DMS153 (cell line): Measurements from ENCODE around the gene PRICKLE4.
"Not testable (repeated sequence)": the region's sequence is repeated elsewhere in the genome, so short reads cannot be mapped to it uniquely, and the experiment has no call there.

Experiments
- DNase-seq: peaks from one replicate; lab custom pipeline; 2025; lab: John Stamatoyannopoulos, UW

Gene PRICKLE4

DNA sequence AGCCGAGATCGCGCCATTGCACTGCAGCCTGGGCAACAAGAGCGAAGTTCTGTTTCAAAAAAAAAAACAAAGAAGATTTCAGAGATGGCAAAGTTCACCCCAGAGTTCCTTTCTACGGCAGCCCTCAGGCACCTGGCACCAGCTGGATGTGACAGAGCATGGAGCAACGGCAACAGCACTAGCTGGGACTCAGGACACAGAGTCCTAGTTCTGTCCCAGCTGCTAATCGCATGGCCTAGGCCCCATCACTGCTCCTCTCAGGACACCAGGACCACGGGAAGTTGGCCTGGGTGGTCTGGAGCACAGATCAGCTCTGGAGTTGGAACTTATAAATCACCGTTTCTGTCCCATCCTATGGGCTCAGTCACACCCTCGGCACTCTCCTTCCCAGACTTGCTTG lies 34.5 kb upstream of the PRICKLE4 start:
- DNase-seq, result no peak

DNA sequence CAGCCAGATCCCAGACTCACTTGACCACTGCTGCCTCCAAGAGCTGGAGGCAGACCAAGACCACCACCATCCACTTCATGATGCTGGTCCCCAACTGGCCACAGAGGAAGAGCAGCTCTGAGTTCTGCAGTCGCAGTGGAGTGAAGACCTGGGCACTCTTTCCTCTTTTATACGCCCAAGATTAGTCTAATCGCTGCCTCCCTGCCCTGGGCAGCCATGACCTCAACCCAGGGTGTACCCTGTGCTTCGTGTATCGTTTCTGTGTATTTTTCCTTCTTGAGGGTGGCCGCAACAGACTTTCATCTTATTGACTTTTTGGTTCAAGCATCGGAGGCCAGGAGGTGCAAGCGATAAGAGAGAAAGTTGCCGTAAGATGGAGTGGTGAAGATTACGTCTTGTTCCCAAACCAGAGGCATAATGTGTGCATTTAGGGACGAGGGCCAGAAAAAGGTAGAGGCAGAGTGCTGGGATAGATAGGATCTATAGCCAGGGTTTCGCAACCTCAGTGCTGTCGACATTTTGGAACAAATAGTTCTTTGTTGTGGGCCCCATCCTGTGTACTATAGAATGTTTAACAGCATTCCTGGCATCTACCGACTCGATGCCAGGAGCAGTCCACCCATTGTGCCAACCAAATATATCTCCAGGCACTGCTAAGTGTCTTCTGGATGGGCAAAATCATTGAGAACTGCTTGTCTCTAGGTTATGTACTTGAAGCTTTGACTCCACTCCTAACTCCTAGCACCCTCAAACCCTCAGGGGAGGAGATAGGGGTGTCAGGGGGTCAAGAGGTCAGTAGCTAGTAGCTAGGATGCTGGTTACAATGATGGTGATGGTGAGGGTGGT lies 33.1 kb upstream of the PRICKLE4 start, which contains the start of gene PGC:
Gene PGC, minus strand, starts transcription at position 142 of the 846 bp plus-strand sequence. Its CDS starts 63 bp downstream, at position 79.
- no peak for DNase-seq

DNA sequence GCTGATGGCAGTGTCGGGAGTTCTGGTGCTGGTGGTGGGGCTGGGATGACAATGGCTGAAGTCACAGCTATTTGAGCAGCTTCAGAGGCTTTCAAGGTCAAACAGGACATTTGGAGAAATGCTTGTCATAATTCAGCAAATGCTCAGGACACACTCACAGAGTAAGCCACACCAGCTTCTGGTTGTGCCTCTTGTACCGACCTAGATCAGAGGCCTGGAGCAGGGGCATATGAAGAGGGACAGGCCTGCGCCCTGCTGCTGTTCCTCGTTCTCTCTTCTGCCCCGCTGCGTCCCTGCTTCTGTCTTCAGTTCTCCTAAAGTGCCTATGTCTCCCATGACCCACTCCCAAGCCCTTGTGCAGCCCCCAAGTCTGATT lies 32.5 kb upstream of the PRICKLE4 start:
- DNase-seq, result no peak

DNA sequence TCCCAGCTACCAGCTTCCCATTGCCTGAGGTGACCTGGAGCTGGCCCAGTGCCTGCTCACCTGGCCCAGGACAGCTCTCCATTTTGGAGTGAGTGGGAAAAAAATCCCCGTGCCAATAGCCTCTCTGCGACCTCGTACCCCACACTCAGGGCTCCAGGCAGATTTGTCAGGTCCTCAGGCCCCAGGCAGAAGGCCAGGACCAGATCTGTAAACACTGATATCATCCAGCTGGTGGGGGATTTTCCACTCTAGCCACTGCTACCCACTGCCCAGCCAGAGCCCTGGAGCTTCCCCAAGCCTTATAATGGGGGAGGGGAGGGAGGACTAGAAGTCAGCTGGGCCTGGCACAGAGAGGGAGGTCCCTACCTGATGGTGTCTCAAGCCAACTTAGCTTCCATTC lies 32.0 kb upstream of the PRICKLE4 start:
- DNase-seq, result no peak

DNA sequence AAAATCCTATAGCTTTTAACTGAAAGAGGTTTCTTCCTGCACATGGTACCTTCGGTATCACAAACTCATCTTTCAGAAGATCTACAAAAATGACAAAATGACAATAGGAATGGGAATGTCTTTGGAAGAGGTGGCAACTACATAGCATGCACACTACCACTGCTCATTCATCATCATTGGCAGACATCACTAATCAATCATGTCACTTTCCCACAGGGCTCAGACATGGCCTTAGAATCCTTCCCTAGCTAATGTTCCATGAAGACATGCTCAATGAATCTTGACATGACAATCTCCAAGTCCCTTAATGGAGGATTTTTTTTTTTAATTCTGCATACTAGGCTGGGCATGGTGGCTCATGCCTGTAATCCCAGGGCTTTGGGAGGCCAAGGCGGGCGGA lies 30.2 kb upstream of the PRICKLE4 start:
- DNase-seq, result no peak

DNA sequence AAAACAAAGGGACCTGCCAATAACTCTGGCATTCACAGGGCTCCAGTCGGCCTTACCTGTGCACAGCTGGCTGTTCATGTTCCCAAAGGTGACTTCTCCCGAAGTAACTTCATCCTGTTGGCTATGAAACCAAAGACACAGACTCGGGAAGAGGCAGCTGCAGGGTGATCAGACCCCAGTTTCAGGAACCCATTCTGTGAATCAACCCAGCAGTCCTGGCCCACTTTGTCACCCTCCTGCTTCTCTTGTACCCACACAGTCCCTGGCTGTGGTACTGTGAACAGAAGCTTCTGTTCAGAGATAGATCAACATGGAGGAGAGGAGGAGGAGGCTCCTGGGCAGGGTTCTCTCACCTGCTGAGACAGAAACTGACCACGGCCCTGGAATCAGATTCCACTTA lies 24.7 kb upstream of the PRICKLE4 start:
- DNase-seq, result no peak

DNA sequence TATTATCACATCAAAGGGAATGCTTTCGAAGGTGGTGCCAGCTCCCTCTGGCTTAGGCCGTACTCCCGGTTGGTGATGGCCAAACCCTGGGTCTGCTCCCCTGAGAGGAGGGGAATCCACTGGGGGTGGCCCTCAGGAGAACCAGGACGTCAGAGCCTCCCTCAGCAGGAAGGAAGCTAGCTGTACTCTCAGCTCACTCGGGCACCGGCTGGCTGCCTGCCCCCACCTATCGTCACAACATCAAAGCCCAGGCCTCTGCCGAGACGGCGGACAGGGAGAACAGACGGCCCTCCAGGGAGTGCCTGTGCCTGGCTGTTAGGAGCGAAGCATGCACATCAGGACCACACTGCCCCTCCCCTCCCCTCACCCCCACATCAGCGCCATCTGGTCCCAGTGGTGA lies 24.2 kb upstream of the PRICKLE4 start:
- no peak for DNase-seq

DNA sequence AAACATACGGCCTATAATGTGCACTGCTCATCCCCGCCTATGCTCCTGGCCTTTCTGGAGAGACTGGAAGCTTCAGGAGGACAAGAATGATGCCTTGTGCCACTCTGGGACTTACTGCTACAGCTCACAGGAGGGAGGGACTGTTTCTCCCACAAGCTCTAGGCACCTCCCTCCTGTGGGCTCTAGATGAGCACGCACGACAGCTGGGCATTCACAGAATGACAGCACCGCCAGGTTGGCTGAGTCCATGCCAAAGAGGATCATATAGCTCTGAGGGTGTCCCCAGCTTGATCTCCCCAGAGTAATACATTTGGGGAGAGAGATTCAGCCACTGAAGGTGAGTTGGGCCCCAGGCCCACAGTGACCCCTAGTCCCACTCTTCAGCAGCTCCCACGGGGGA lies 23.3 kb upstream of the PRICKLE4 start:
- DNase-seq, result no peak

DNA sequence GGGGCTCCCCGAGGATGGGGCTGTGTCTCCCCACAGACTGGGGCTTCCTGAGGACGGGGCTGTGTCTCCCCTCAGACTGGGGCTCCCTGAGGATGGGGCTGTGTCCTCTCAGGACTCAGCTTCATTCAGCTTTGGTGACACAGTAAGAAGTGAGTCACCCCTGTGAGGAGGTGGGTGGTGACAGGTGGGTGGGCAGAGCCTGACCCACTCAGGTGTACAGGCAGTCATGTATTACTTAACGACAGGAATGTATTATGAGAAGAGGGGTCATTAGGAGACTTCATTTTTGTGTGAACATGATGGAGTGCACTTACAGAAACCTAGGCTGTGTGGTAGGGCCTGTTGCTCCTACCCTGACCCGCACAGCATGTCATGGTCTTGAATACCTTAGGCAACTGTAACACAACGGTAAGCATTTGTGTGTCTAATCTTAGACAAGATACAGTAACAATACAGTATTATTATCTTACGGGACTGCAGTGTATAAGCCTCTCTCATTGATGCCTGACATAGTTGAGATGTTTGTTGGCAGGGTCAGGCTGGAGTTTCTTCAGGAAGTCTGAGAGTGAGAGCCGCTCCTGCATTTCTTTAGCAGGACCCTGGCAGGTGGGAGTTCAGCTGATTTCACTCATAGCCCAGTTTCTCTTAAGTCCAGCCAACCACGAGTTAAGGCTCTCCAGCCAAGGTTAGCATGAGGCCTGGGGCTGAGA lies 22.5 kb upstream of the PRICKLE4 start:
- DNase-seq, result no peak

DNA sequence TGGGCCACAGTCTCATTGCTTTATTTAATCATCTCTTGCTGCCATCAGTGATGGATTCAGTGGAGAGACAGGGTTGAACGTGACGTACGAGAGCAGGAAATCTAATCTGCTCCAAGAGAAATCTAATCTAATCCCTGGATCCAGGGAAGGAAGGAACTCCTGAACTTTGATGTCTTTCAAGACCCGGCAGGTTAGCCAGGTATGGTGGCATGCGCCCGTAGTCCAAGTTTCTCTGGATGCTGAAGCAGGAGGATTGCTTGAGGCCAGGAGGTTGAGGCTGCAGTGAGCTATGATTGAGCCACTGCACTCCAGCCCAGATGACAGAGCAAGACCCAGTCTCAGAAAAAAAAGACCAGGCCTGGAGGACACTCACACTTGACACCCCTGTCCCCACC lies 21.9 kb upstream of the PRICKLE4 start:
- no peak for DNase-seq

DNA sequence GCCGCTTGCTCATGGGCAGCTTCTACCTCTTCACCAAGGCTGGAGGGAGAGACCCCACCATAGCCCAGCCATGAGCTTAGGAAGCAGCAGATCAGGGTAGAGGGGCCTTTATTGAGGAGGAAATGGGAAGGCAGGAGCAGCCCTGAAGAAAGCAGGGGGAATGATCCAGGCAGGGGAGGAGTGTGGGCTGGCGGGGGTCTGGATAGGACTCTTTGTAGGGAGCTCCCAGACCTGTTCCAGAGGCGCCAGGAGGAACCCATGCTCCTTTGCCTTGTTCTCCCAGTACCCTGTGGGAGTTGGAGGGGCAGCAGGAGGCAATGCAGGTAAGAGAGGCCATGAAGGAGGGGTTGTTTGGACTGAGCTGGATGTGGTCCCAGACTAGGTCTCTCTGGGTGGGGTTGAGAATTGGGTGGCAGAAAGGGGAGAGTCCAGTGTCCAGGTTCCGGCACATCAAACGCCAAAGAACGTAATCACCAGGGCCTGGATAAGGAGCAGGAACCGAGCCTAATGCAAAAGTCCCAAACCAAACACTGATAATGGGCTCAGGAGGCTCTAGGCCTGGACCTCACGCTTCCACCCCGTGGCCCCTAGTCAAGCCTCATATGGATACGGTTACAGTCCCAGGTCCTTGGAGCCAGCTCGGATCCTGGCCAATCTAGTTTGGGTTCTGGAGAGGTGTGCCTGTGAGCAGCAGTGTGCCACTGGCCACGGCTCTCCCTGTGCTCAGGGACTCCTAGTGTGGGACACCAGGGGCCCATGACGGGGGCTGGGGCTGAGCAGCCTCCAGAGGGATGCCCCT lies 21.3 kb upstream of the PRICKLE4 start:
- no peak for DNase-seq

DNA sequence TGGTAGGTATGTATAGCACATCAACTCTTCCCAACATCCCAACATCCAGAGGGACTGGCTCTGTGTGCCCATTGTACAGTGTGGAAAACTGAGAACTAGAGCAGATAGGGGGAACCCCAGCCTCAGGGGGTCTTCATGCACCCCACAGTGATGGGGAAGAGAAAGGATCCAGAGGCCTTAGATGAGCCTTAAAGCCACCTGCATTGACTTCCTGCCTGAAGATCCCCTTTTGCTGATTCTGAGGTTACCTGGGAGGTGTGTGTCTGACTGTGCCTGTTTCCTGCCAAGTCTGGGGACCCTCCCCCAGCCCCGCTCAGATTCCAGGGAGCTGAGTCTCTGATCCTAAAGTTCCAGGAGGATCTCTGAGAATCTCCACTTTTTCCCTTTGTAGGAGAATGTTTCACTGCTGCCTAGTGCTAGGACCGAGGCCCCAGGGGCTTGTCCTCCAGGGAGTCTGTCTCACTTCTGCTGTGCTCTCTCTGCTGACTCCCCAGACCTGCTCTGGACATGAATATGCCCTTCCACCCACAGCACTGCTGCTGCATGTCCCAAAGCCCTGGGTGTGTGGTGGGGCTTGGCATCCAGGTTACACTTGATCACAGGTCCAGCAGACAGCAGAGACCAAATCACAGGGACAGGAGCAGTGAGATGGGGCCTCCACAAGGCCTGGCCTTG lies 20.5 kb upstream of the PRICKLE4 start:
- no peak for DNase-seq

DNA sequence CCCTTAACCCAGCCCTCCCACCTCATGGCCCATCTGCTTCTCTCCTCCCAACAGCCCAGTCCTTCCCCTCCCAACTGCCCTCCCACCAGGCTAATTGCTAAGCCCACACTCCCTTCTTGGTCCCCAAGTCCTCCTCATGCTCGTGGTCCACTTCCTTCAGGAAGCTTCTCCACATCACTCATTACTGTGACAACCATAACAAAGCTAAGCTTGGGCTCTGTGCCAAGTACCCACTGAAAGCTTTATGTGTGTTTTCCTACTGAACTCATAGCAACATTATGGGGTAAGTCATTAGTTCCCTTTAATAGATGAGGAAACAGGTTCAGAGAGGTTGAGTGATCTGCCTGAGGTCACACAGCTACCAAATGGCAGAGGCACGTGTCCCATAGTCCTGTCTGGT lies 17.1 kb upstream of the PRICKLE4 start:
- no peak for DNase-seq

DNA sequence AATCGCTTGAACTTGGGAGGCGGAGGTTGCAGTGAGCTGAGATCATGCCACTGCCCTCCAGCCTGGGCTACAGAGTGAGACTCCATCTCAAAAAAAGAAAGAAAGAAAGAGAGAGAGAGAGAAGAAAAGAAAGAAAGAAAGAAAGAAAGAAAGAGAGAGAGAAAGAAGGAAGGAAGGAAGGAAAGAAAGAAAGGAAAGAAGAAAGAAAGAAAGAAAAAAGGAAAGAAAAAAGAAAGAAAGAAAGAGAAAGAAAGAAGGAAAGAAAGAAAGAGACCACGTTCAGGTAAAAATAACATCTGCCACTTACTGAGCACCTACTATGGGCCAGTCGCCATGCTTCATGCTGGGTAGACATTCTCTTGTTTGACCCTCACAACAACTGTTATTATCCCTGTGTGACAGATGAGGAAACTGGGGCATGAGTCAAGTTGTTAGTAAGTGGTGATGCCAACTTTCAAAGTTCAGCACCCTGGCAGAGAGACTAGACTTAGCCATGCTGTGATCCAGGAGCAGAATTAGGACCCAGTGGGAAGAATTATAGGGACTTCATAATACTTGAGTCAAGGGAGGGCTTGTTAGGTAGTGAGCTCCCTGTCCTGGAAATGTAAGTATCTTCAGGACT lies 14.4 kb upstream of the PRICKLE4 start:
- DNase-seq, result not testable (repeated sequence)

DNA sequence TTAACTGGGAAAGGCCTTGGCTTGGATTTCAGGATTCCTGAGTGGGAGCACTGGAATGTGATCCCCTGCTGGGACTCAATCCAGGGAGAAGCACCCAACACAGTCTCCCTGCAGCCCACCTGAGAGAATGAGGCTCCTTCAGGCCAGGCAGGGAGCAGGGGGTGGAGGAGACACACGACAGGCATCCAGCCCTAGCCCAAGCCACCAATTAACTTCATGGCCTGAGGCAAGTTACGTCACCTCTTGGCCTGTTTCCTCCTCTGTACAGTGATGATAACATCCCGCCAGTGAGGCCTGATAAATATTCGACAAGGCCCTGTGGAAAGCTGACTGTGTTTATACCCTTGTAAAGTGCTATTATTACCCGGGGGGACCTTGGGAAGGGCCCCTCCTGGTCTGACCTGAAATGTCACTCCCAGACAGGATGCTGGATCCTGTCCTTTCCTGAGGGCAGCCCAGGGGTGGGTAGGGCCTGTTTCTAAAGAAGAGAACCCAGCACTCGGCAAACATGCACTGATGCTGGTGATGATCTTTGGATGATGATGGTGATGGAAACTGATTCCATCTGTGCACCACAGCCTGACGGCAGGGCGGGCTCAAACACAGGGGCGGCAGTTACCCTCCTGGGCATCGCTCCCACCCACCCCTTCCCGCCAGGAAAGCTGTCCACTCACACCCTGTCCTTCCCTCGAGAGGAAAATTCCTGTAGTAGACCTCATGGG lies 13.3 kb upstream of the PRICKLE4 start:
- DNase-seq, result peak; percentile 34

DNA sequence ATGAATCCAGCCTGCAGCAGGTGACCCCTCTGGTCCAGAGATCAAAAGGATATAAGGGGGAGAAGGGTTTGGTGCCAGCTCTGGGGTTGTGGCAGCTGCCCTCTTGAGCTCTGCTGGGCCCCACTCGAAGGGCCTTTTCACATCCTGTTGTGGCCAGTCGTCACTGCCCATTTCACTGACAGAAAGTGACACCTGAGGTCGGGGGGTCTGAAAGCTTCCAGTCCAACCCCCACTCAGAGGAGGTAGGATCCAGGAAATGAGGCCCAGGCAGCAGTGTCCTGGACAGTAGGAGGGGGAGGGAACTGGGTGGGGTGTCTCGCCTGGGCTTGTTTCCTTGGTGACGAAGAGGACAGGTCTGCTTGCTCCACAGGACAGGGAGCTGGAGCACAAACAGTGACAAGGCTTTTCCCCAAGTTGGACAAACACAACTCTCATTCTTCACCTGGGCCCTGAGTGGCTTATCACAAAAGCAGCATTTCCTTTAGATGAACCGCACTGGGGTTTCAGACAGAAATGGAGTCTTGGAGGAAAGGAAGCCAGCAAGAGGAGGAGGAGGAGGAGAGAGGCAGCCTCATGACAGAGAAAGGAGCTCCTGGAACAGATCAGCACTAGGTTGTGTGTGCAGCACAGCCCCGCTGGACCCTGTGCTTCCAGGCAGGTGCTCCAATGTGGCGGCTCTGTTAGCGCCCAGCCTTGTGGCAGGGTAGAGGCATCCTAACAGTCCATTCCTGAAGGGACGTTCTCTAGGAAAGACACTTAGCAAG lies 11.9 kb upstream of the PRICKLE4 start:
- peak; percentile 9 for DNase-seq

DNA sequence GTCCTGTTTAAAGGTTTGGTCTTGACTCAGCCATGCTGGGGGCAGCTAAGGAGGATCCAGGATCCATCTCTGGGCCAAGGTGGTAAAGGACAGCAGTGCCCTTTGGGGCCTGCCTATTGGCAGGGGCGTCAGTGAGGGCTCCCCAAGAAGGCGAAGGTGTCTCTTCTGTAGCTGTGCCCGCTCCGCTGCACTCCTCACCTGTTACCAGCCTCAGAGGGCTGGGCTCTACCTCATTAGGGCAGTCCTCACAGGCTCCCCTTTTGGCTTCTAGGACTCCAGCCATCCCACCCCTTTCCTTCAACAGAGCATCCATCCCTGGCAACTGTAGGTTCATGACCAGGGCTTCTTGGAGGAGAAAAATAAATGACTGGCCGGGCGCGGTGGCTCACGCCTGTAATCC lies 11.2 kb upstream of the PRICKLE4 start:
- no peak for DNase-seq

DNA sequence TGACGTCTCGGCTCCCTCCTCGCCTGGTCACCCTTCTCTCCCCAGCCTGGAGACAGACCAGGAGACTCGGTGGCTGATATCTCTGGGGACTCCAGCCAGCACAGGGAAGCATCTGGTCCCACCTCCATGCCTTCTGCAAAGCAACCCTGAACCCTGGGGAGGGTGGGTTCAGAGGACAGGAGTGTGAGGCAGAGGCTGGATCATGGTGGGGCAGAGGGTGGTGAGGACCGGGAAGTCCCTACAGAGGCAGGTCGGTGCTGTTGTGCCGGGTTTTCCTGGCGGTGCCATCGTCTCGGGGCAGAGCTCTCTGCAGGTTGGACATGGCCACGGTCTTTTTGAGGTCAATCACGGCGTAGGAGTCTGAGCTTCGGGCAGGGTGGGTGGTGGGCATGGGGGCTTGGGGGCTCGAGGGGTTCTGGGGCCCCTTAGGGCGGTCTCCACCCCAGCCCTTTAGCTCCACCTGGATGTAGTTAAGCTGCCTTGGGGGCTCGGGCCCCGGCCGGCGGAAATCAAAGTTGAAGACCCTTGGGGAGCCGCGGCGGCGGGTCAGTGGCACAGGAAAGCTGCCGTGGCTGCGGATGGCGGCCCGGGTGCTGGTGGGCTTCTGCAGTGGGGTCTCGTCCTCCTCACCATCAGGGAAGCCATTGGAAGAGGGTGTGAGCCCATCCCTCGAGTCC lies 10.1 kb upstream of the PRICKLE4 start:
- DNase-seq, result no peak
